ENCODE data around the gene IFT122. TPM values are rescaled to one million over a fixed set of nuclear protein-coding genes. Genes with fewer than 3 reads are reported as not detected.

The IFT122 gene
- total and polyA plus RNA-seq, 2 of the 4 experiments (the other 2 are of a cell fraction), result 16.8 to 28.0 TPM

DNA sequence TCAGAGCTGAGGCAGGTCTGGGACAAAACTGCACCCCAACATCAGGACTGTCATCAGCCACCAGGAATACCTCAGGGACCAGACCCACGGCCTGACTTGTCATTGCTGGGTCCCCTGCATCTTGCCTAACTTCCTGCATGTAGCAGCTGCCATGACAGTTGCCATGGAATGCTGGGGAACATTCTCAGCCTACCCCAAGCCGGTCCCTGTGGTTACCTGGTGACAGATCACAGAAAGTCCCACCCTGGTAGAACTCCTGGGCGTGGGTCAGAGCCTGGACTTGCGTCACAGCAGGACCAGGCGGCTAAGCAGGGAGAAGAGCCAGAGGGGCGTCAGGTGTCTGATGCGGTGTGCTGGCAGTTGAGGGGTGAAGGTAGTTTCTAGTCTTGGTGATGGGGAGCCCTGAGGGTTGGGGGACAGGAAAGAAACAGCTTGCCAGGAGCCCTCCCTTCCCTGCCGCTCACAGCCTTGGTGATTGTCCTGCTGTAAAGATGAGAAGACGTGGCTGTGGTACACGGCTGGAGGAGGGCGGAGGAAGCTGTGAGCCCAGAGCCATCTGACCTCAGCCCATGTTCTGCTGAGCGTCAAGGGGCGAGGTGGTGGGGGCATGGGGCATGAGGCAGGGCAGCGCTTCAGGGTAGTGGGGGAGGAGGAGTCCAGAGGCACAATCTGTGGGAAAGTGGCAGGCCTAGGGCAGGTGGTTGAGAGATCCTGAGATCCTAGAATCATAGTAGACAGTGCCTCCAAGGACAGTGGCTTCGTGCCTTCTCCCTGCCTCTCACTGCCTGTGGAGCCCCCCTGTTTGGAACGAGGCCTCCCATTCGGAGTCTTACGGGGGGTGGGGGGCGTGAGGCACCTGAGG, 108.3 kb downstream of the IFT122 start (continued):
- TF ChIP-seq, protein P1, sequence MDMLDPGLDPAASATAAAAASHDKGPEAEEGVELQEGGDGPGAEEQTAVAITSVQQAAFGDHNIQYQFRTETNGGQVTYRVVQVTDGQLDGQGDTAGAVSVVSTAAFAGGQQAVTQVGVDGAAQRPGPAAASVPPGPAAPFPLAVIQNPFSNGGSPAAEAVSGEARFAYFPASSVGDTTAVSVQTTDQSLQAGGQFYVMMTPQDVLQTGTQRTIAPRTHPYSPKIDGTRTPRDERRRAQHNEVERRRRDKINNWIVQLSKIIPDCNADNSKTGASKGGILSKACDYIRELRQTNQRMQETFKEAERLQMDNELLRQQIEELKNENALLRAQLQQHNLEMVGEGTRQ (IDR thresholded peaks at IDR 0.05; ENCODE audit: low read depth, low read length), result no peak

Measured in IMR-90 (cell line).